ENCODE results near the gene ATG7.

DNA sequence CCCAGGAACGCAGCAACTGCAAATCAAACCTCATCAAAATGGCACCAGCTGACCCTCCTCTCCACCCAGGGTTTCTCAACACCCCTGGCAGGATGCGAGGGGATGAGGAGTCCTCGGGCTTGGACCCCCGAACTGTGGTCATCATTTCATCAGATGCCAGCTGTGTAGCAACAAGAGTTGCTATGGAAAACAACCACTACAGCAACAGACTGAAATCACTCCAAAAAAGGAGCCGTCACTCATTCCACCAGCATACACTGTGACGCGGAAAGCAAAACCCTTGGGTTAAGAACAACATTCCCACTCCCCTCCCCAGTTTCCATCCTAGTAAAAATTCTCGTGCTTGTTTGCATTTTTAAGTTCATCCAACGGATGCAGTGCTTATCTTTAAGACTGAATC, 331.4 kb downstream of the ATG7 start:
- TF ChIP-seq YY1 (IDR thresholded peaks at IDR 0.05; ENCODE audit: insufficient read depth, insufficient read length), result no peak
- TF ChIP-seq SUZ12 (IDR thresholded peaks at IDR 0.05; ENCODE audit: extremely low read depth, insufficient read depth, insufficient read length), result no peak
- no peak for TF ChIP-seq ZNF274 (IDR thresholded peaks at IDR 0.05; ENCODE audit: low read depth, low read length)
